ENCODE data around the gene PLLP.

DNA sequence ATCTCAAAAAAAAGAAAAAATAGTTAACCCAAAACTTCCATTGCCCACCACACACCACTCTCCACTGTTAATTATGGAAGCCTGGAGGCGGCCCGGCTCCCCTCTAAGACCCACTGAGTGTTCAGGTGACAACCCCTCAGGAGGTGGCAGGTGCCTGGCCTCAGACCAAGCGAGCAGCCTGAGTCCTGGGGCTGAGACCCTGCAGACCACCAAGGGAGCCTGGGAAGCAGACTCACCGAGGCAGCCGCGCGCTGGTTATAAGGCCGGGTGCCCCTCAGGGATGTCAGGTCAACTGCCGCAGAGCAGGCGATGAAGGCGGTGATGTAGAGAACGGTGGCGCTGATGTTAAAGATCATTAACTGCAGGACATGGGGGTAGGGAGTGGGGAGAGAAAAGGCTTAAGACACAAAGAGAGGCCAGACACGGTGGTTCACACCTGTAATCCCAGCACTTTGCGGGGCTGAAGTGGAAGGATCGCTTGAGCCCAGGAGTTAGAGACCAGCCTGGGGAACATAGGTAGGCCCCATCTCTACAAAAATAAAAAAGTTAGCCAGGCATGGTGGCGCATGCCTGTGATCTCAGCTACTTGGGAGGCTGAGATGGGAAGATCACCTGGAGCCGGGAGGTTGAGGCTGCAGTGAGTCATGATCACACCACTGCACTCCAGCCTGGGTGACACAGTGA, 26.1 kb downstream of the PLLP start:
- TF ChIP-seq POLR2A (IDR thresholded peaks at IDR 0.05) = no peak
- no peak for TF ChIP-seq CTCF (IDR thresholded peaks at IDR 0.05)
- TF ChIP-seq POLR2AphosphoS5 (IDR thresholded peaks at IDR 0.05) = no peak

Measured in upper lobe of left lung (tissue), 4 donors.